HEK293T (cell line): ENCODE data around the gene CYS1.

Source experiments
- CTCF ChIA-PET: fragments of 350-600 bp; formaldehyde crosslinking; extraction: SDS; loops from one replicate; lab custom pipeline; 2021; ENCODE audit warnings: antibody characterized with exemption, inconsistent platforms; lab: Yijun Ruan, JAX
- POLR2A ChIA-PET: fragments of 350-600 bp; formaldehyde crosslinking; extraction: SDS; loops from one replicate; lab custom pipeline; 2020; ENCODE audit warnings: antibody characterized with exemption, inconsistent platforms; lab: Yijun Ruan, JAX
- DNase-seq: peaks from one replicate; pipeline ENCODE4 v3.0.0; 2012; ENCODE audit warnings: mixed read lengths; ENCODE audit errors: extremely low spot score
- ARNT ChIP-seq: fragments of 450-650 bp; IDR thresholded peaks from 2 replicates; pipeline ENCODE4 v1.6.1; 2017; ENCODE audit warnings: mild to moderate bottlenecking
- BHLHE40 ChIP-seq: fragments of 450-650 bp; IDR thresholded peaks from 2 replicates; pipeline ENCODE4 v1.6.1; 2016; ENCODE audit warnings: mild to moderate bottlenecking, moderate library complexity, borderline replicate concordance
- CTBP1 ChIP-seq: fragments of 450-650 bp; IDR thresholded peaks from 2 replicates; pipeline ENCODE4 v1.6.1; 2016; ENCODE audit warnings: borderline replicate concordance
- ELF4 ChIP-seq: fragments of 450-650 bp; IDR thresholded peaks from 2 replicates; pipeline ENCODE4 v1.6.1; 2017; ENCODE audit warnings: antibody characterized with exemption
- FOXA1 ChIP-seq: fragments of 450-650 bp; IDR thresholded peaks from 2 replicates; pipeline ENCODE4 v1.6.1; 2016; ENCODE audit warnings: mild to moderate bottlenecking
- FOXK2 ChIP-seq: fragments of 450-650 bp; IDR thresholded peaks from 2 replicates; pipeline ENCODE4 v1.6.1; 2016; ENCODE audit warnings: mild to moderate bottlenecking
- FOXM1 ChIP-seq: fragments of 450-650 bp; IDR thresholded peaks from 2 replicates; pipeline ENCODE4 v1.6.1; 2017; ENCODE audit warnings: mild to moderate bottlenecking, borderline replicate concordance
- HDGF ChIP-seq: fragments of 450-650 bp; IDR thresholded peaks from 2 replicates; pipeline ENCODE4 v1.6.1; 2017; ENCODE audit warnings: antibody characterized with exemption, borderline replicate concordance
- L3MBTL2 ChIP-seq: fragments of 450-650 bp; conservative IDR thresholded peaks from 2 replicates; pipeline ENCODE4 v1.6.1; 2016; ENCODE audit warnings: mild to moderate bottlenecking
- LEF1 ChIP-seq: fragments of 450-650 bp; IDR thresholded peaks from 2 replicates; pipeline ENCODE4 v1.6.1; 2017; ENCODE audit warnings: mild to moderate bottlenecking, borderline replicate concordance
- NFRKB ChIP-seq: fragments of 450-650 bp; IDR thresholded peaks from 2 replicates; pipeline ENCODE4 v1.6.1; 2016; ENCODE audit warnings: mild to moderate bottlenecking, moderate library complexity
- PKNOX1 ChIP-seq: fragments of 450-650 bp; IDR thresholded peaks from 2 replicates; pipeline ENCODE4 v1.6.1; 2016
- SP1 ChIP-seq: fragments of 450-650 bp; IDR thresholded peaks from 2 replicates; pipeline ENCODE4 v1.6.1; 2017
- SUZ12 ChIP-seq: fragments of 450-650 bp; IDR thresholded peaks from 2 replicates; pipeline ENCODE4 v1.6.1; 2016; ENCODE audit warnings: mild to moderate bottlenecking
- TARDBP ChIP-seq: fragments of 450-650 bp; IDR thresholded peaks from 2 replicates; pipeline ENCODE4 v1.6.1; 2016
- ZNF384 ChIP-seq: fragments of 450-650 bp; IDR thresholded peaks from 2 replicates; pipeline ENCODE4 v1.6.1; 2016

Gene CYS1

DNA sequence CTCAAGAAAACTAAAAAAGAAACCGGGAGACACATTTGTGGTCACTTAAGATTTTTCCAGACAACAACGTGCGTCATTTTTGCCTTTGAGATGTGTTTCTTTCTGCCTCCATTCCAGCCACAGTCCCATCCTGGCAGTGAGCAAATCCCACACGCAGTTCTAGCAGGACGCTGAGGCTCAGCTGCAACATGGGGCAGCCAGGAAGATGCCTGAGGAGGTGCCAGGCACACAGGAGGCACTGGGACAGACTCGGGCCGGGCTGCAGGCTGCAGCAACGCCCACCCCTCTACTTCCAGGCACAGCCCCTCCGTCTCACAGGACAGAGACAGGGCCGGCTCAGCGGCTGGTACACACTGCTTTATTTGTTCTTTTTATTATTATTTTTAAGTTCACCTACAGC lies 23.8 kb downstream of the CYS1 start:
- TF ChIP-seq CTBP1 (no peak), FOXK2 (no peak), LEF1 (no peak), ARNT (no peak), TARDBP (no peak), ZNF384 (no peak), SP1 (no peak), BHLHE40 (no peak), NFRKB (no peak), SUZ12 (no peak)
- POLR2A ChIA-PET: no interaction called here
- CTCF ChIA-PET: interaction anchor here (0.8 to 1.5 kb wide), 5 partner anchors 10 to 257 kb away, joined by 3 to 6 read pairs (median 4); no protein-coding TSS in a partner anchor
- no peak for DNase-seq

DNA sequence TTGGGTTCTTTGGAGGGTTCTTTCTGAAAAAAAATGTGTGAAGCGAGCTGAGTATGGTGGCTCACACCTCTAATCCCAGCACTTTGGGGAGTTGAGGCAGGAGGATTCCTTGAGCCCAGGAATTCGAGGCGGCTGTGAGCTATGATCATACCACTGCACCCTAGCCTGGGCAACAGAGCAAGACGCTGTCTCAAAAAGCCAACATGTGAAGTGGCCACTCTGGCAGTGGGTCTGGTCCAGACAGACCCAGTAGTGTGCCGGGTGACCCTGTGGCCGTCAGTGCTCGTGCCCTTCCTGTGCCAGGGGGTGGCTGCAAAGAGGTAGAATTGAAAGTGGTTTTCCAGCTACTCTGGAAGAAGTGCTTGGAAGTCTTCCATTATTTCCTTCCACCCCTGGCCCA lies 25.2 kb downstream of the CYS1 start:
- POLR2A ChIA-PET: no interaction called here
- CTCF ChIA-PET: no interaction called here
- no peak for TF ChIP-seq TARDBP
- no peak for TF ChIP-seq ZNF384
- no peak for TF ChIP-seq L3MBTL2
- TF ChIP-seq NFRKB: no peak
- TF ChIP-seq PKNOX1: no peak
- no peak for TF ChIP-seq ARNT
- no peak for TF ChIP-seq SUZ12
- no peak for TF ChIP-seq FOXA1
- no peak for TF ChIP-seq LEF1
- no peak for TF ChIP-seq FOXK2
- TF ChIP-seq BHLHE40: no peak
- no peak for TF ChIP-seq HDGF
- no peak for TF ChIP-seq SP1
- no peak for TF ChIP-seq FOXM1
- DNase-seq: no peak

DNA sequence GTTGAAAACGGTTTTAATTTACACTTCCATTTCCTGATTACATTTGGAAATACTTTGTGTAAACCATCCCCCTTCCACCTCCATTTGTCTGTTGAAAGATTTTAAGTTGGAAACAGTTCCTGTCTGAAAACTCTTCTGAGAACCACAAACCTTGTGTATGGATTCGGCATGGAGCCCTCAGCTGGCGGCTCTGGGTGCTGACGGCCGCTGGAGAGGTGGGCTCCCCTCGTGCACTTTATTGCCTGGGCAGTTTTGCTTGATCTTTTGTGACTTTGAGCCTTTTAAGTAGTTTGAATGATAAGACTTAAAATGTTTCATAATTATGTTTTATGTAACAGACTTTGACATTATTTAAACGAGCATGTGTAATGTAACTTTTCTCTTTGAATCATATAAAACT lies 25.8 kb downstream of the CYS1 start:
- CTCF ChIA-PET: no interaction called here
- POLR2A ChIA-PET: no interaction called here
- no peak for DNase-seq
- TF ChIP-seq HDGF (no peak), BHLHE40 (no peak), CTBP1 (no peak), TARDBP (no peak), FOXM1 (no peak), ZNF384 (no peak), FOXA1 (no peak), FOXK2 (no peak), NFRKB (no peak), L3MBTL2 (no peak), ELF4 (no peak), ARNT (no peak), SP1 (no peak), PKNOX1 (no peak), SUZ12 (no peak), LEF1 (no peak)

DNA sequence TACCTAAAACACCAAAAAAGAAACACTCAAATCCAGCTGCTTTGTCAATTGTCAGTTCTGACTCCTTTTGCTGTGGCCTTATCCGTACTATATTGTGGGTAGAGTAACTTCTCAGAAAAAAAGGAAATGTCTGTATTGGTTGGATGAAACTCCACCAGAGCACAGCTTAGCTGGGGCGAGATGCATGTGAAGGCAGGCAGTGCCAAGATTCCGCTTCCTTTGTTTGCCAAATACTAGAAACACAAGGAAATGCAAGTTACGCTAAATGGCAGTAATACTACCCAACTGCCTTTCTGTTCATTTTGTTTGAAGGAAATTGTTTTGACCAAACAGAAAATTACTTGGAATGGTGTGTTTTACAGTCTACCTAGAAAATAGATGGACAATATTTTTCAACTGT lies 26.9 kb downstream of the CYS1 start:
- ChIA-PET POLR2A (no interaction called here), CTCF (no interaction called here)
- DNase-seq: no peak
- TF ChIP-seq BHLHE40 (no peak), TARDBP (no peak), HDGF (no peak)

DNA sequence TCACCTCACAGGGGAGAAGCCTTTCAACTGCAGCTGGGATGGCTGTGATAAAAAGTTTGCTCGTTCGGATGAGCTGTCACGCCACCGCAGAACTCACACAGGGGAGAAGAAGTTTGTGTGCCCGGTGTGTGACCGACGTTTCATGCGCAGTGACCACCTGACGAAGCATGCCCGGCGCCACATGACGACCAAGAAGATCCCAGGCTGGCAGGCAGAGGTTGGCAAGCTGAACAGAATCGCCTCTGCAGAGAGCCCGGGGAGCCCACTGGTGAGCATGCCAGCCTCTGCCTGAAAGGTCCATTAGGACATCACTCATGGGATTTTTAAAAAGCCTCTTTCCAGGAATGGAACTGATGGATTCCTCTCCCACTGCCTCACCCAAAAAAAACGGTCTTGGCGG lies 28.0 kb downstream of the CYS1 start:
- CTCF ChIA-PET: no interaction called here

More for the DNA sequence above, 28.0 kb downstream of the CYS1 start:
- TF ChIP-seq SP1 (no peak), TARDBP (no peak), FOXK2 (no peak), FOXA1 (no peak), PKNOX1 (no peak), L3MBTL2 (no peak), NFRKB (no peak), SUZ12 (no peak), BHLHE40 (no peak), ZNF384 (no peak), ARNT (no peak), ELF4 (no peak), FOXM1 (no peak), HDGF (no peak), LEF1 (no peak)
- POLR2A ChIA-PET: no interaction called here
- no peak for DNase-seq
